ENCODE data around the gene ZFPM1.

ZFPM1 gene

DNA sequence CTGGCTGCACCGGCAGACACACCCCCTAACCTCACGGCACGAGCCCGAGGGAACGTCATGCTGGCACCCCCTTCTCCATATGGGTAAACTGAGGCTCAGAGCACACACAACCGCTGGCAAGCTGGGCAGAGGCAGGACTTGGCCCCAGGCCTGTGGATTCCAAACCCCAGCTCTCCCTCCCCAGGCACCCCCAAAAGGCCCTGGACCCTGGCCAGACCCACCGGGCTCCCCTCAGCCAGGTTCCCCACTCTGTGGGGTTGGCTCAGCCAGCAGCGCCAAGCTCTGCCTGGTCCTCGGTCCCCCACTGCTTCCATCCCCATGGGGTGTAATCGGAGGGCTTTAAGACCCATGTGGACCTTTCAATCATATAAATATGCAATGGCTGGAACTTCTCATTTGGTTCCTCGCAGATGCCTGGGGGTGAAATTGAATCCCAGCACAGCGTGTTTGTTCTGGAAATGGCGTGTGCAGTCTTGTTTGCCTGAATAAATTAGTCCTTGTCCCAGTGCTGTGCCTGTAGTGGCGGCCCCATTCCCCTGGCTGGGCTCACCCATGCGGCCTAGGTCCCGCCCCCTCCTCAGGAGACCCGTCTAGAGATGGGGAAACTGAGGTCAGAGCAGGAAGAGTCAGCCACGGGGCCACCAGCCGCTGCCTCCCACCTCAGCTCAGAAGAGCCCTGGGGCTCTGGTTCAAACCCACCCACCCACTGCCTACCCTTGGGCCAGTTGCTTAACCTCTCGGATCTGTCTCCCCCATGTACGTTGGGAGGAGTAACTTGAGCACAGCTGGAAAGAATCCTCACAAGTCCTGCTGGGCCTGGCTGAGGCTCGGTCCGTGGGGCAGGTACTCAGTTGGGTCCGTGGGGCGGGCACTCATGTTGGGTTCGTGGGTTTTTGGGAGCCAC lies 57.3 kb downstream of the ZFPM1 start:
- no peaks in the 10 kb centered on the region for H3K79me2 ChIP-seq (ENCODE audit: control insufficient read depth, insufficient read depth, low read length, poor library complexity)
- no peaks in the 10 kb centered on the region for H3K79me1 ChIP-seq (ENCODE audit: low read length)

DNA sequence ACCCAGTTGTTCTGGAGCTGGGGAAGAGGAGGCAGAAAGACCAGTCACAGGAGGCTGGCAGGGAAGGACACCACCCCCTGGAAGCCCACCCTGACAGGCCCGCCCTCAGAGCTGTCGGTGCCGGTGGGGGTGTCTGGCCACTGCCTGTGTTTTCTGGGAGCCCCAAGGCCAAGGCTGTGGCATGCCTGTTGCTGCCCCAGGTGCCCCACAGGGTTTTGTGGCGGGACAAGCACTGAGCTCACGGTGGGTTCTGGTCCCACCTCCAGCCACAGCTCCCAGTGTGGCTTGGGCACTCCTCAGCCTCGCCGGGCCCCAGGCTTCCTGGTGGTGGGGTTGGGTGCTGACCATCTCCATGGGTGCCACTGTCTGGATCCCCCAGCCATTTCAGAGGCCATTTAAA lies 58.0 kb downstream of the ZFPM1 start:
- H4K91ac ChIP-seq (ENCODE audit: low read depth, low read length): no peak overlapping the region
- no peaks in the 10 kb centered on the region for H3K4me1 ChIP-seq (ENCODE audit: control insufficient read depth in 1 of 2, insufficient read depth in 2 of 2, low read length in 2 of 2)
- H3K79me2 ChIP-seq (ENCODE audit: control insufficient read depth, insufficient read depth, low read length, poor library complexity): no peaks in the 10 kb centered on the region
- WGBS (ENCODE audit: extremely low coverage, insufficient coverage, insufficient read length): no CpG with 5 or more reads among the region's 7 CpGs
- H2BK5ac ChIP-seq (ENCODE audit: low read depth, low read length, poor library complexity): no peak overlapping the region
- H3K4ac ChIP-seq (ENCODE audit: low read depth, low read length): no peak overlapping the region
- H3K27ac ChIP-seq (ENCODE audit: low read depth, low read length): no peak overlapping the region
- peaks cover 7 to 21% of the 10 kb centered on the region in 2 experiments for H3K36me3 ChIP-seq (ENCODE audit: control insufficient read depth in 1 of 2, insufficient read depth in 2 of 2, low read length in 2 of 2)
- H3K27me3 ChIP-seq (ENCODE audit: insufficient read depth, low read length): no peaks in the 10 kb centered on the region
- H3K79me1 ChIP-seq (ENCODE audit: low read length): no peaks in the 10 kb centered on the region
- H4K8ac ChIP-seq (ENCODE audit: low read depth, low read length): no peak overlapping the region
- H3K9me3 ChIP-seq (ENCODE audit: insufficient read depth, low read depth, low read length): no peaks in the 10 kb centered on the region
- H3K9ac ChIP-seq (ENCODE audit: low read length): no peak overlapping the region
- no peak for DNase-seq
- no peak overlapping the region for H4K12ac ChIP-seq (ENCODE audit: low read depth, low read length)
- H3K18ac ChIP-seq (ENCODE audit: low read length): no peak overlapping the region
- H2AFZ ChIP-seq (ENCODE audit: insufficient read depth, low read length, poor library complexity): no peak overlapping the region
- no peak overlapping the region for H3K14ac ChIP-seq (ENCODE audit: low read length)
- H2BK12ac ChIP-seq (ENCODE audit: low read length): no peak overlapping the region
- no peak overlapping the region for H2BK120ac ChIP-seq (ENCODE audit: insufficient read depth, low read length, poor library complexity)
- H3K4me2 ChIP-seq (ENCODE audit: low read length): no peak overlapping the region
- no peak overlapping the region for H3K23ac ChIP-seq (ENCODE audit: low read length)
- H3K4me3 ChIP-seq (ENCODE audit: low read depth, low read length): no peak overlapping the region
- H2AK5ac ChIP-seq (ENCODE audit: low read length): no peak overlapping the region

More for the DNA sequence above, 57.3 kb downstream of the ZFPM1 start:
- no peak overlapping the region for H3K4me3 ChIP-seq (ENCODE audit: low read depth, low read length)
- H3K27ac ChIP-seq (ENCODE audit: low read depth, low read length): no peak overlapping the region
- H2BK5ac ChIP-seq (ENCODE audit: low read depth, low read length, poor library complexity): no peak overlapping the region
- no peak overlapping the region for H2BK120ac ChIP-seq (ENCODE audit: insufficient read depth, low read length, poor library complexity)
- H3K4me1 ChIP-seq (ENCODE audit: control insufficient read depth in 1 of 2, insufficient read depth in 2 of 2, low read length in 2 of 2): no peaks in the 10 kb centered on the region
- no peak overlapping the region for H3K14ac ChIP-seq (ENCODE audit: low read length)
- H3K36me3 ChIP-seq (ENCODE audit: control insufficient read depth in 1 of 2, insufficient read depth in 2 of 2, low read length in 2 of 2): peaks cover 7 to 21% of the 10 kb centered on the region in 2 experiments
- no peak overlapping the region for H4K91ac ChIP-seq (ENCODE audit: low read depth, low read length)
- no peak overlapping the region for H3K23ac ChIP-seq (ENCODE audit: low read length)
- no peaks in the 10 kb centered on the region for H3K9me3 ChIP-seq (ENCODE audit: insufficient read depth, low read depth, low read length)
- no peak overlapping the region for H3K18ac ChIP-seq (ENCODE audit: low read length)
- no peak overlapping the region for H4K12ac ChIP-seq (ENCODE audit: low read depth, low read length)
- H3K27me3 ChIP-seq (ENCODE audit: insufficient read depth, low read length): no peaks in the 10 kb centered on the region
- no peak overlapping the region for H2AK5ac ChIP-seq (ENCODE audit: low read length)
- no peak overlapping the region for H2AFZ ChIP-seq (ENCODE audit: insufficient read depth, low read length, poor library complexity)
- no peak overlapping the region for H3K4me2 ChIP-seq (ENCODE audit: low read length)
- H2BK12ac ChIP-seq (ENCODE audit: low read length): no peak overlapping the region
- no peak overlapping the region for H3K9ac ChIP-seq (ENCODE audit: low read length)
- no peak overlapping the region for H4K8ac ChIP-seq (ENCODE audit: low read depth, low read length)
- no peak overlapping the region for H3K4ac ChIP-seq (ENCODE audit: low read depth, low read length)
- no CpG with 5 or more reads among the region's 26 CpGs for WGBS (ENCODE audit: extremely low coverage, insufficient coverage, insufficient read length)
- peak in 1 of 2 donors; percentile 15 for DNase-seq

DNA sequence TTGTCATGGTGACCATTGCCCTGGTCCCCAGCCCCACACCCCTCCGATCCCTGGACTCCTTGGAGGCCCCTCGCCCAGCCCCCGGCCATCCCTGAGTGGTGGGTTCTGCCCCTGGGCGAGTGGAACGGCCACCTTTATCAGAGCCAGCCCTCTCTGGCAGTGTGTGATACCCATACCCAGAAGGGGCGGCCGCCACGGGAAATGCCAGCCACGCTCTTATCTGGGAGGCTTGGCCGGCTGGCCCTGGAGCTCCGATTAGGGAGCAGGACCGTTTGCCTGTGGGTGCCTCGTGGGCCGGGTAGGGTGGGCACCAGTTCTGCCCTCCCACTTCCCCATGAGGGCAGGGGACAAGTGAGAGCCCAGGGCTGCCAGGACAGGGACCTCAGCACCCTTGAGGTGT lies 58.8 kb downstream of the ZFPM1 start:
- Histone ChIP-seq H4K8ac (ENCODE audit: low read depth, low read length) (no peak overlapping the region), H3K23ac (ENCODE audit: low read length) (no peak overlapping the region), H3K9me3 (ENCODE audit: insufficient read depth, low read depth, low read length) (no peaks in the 10 kb centered on the region), H3K27me3 (ENCODE audit: insufficient read depth, low read length) (no peaks in the 10 kb centered on the region), H3K4ac (ENCODE audit: low read depth, low read length) (no peak overlapping the region), H2AFZ (ENCODE audit: insufficient read depth, low read length, poor library complexity) (no peak overlapping the region), H3K4me1 (ENCODE audit: control insufficient read depth in 1 of 2, insufficient read depth in 2 of 2, low read length in 2 of 2) (no peaks in the 10 kb centered on the region), H3K79me2 (ENCODE audit: control insufficient read depth, insufficient read depth, low read length, poor library complexity) (no peaks in the 10 kb centered on the region), H3K9ac (ENCODE audit: low read length) (no peak overlapping the region), H3K18ac (ENCODE audit: low read length) (no peak overlapping the region), H3K4me3 (ENCODE audit: low read depth, low read length) (no peak overlapping the region), H2BK5ac (ENCODE audit: low read depth, low read length, poor library complexity) (no peak overlapping the region), H2AK5ac (ENCODE audit: low read length) (no peak overlapping the region), H3K14ac (ENCODE audit: low read length) (no peak overlapping the region), H2BK12ac (ENCODE audit: low read length) (no peak overlapping the region), H3K79me1 (ENCODE audit: low read length) (no peaks in the 10 kb centered on the region), H3K36me3 (ENCODE audit: control insufficient read depth in 1 of 2, insufficient read depth in 2 of 2, low read length in 2 of 2) (peaks cover 4 to 20% of the 10 kb centered on the region in 2 experiments), H2BK120ac (ENCODE audit: insufficient read depth, low read length, poor library complexity) (no peak overlapping the region), H4K91ac (ENCODE audit: low read depth, low read length) (no peak overlapping the region), H3K4me2 (ENCODE audit: low read length) (no peak overlapping the region), H3K27ac (ENCODE audit: low read depth, low read length) (no peak overlapping the region), H4K12ac (ENCODE audit: low read depth, low read length) (no peak overlapping the region)
- DNase-seq: no peak
- WGBS (ENCODE audit: extremely low coverage, insufficient coverage, insufficient read length): no CpG with 5 or more reads among the region's 14 CpGs

DNA sequence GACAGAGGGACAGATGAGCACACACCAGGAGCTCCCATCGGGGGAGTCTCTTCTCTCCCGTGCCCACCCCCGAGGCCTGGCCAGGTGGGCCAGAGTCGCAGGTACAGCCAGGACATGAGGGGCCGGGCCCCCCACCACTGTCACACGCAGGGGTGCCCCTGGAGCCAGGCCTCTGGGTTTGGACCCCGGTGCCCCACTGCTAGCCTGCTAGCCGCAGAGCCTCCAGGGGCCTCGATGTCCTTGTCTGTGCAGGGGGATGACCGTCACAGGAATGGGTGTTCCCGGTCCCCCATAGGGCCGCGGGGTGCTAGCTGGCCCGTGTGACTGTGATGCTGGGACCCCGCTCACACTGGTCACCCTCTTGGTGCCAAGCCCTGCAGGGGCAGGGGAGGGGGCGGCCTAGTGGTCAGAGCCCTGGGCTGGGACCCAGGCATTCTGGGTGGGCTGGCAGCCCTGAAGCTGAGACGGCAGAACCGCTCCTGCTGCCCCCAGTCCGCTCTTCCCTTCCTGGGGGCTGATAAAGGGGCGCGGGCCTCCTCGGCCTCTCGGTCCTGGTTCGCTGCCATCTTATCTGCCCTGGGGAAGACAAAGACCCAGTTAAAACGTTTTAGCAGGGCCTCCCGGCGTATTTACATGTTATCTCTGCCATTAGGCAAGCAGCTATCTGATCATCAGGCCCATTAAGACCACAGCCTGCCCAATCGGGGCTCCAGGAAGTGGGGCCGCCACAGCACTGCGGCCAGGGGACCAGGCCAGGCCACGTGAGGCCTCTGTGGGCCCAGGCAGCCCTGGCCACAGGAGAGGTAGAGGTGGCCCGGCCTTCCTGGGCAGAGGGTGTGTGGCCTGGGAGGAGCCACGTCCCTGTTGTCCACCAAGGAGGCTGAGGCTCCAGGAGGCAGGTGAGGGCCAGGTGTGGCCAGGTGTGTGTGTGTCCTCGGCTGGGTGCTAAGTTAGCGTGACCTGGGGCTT lies 59.9 kb downstream of the ZFPM1 start:
- Histone ChIP-seq H3K18ac (ENCODE audit: low read length) (no peak overlapping the region), H3K14ac (ENCODE audit: low read length) (no peak overlapping the region), H3K79me2 (ENCODE audit: control insufficient read depth, insufficient read depth, low read length, poor library complexity) (no peaks in the 10 kb centered on the region), H3K4me3 (ENCODE audit: low read depth, low read length) (no peak overlapping the region), H2BK12ac (ENCODE audit: low read length) (no peak overlapping the region), H3K4ac (ENCODE audit: low read depth, low read length) (no peak overlapping the region), H3K79me1 (ENCODE audit: low read length) (no peaks in the 10 kb centered on the region), H3K27ac (ENCODE audit: low read depth, low read length) (no peak overlapping the region), H2BK120ac (ENCODE audit: insufficient read depth, low read length, poor library complexity) (no peak overlapping the region), H3K9me3 (ENCODE audit: insufficient read depth, low read depth, low read length) (no peaks in the 10 kb centered on the region), H2AK5ac (ENCODE audit: low read length) (no peak overlapping the region), H3K4me2 (ENCODE audit: low read length) (no peak overlapping the region), H3K9ac (ENCODE audit: low read length) (no peak overlapping the region), H2BK5ac (ENCODE audit: low read depth, low read length, poor library complexity) (no peak overlapping the region), H4K8ac (ENCODE audit: low read depth, low read length) (no peak overlapping the region), H3K36me3 (ENCODE audit: control insufficient read depth in 1 of 2, insufficient read depth in 2 of 2, low read length in 2 of 2) (peaks cover 0 to 12% of the 10 kb centered on the region in 2 experiments), H2AFZ (ENCODE audit: insufficient read depth, low read length, poor library complexity) (no peak overlapping the region), H4K91ac (ENCODE audit: low read depth, low read length) (no peak overlapping the region), H4K12ac (ENCODE audit: low read depth, low read length) (no peak overlapping the region), H3K27me3 (ENCODE audit: insufficient read depth, low read length) (no peaks in the 10 kb centered on the region), H3K23ac (ENCODE audit: low read length) (no peak overlapping the region), H3K4me1 (ENCODE audit: control insufficient read depth in 1 of 2, insufficient read depth in 2 of 2, low read length in 2 of 2) (no peaks in the 10 kb centered on the region)
- no CpG with 5 or more reads among the region's 35 CpGs for WGBS (ENCODE audit: extremely low coverage, insufficient coverage, insufficient read length)
- DNase-seq: no peak

Measured in trophoblast cell (in vitro differentiated cells and primary cell).